Measurements from ENCODE around the gene EEA1. TPM values are rescaled to one million over a fixed set of nuclear protein-coding genes. Genes with fewer than 3 reads are reported as not detected.

EEA1 gene
- polyA plus RNA-seq, 1 donor from 2014 or later: 5.6 TPM

DNA sequence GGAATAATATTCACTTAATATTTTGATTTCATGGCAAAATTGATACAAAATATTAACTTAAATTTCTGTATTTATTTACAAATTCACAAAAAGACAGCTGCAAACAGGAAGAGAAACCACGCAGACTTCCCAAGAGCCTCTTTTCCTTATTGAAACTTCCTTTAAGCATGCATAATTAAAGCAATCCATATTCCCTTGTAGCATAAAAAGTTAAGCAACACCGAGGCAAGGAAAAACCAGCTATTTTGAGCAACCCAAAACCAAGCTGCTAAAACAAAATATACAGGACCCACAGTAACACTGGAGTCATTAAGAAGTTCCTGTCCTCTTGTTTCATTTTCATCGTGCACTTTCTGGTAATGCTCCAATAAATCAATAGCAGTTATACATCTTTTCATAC, 58.0 kb downstream of the EEA1 start:
- Histone ChIP-seq H3K4me2 (ENCODE audit: low read length) (no peak overlapping the region), H3K27ac (ENCODE audit: low read length) (no peak overlapping the region)

GRCh38 chr12:92866418-92866817, 62.7 kb downstream of the EEA1 start:
- H3F3A ChIP-seq (ENCODE audit: insufficient read depth, low read length, poor library complexity, severe bottlenecking): no peaks in the 10 kb centered on the region
- no peak overlapping the region for H2AFZ ChIP-seq (ENCODE audit: low read depth, low read length)
- H3K27ac ChIP-seq (ENCODE audit: low read length): no peak overlapping the region
- H3K27me3 ChIP-seq (ENCODE audit: insufficient read depth, low read depth, low read length): no peaks in the 10 kb centered on the region
- H3K36me3 ChIP-seq (ENCODE audit: insufficient read depth, low read length): no peaks in the 10 kb centered on the region
- H4K20me1 ChIP-seq (ENCODE audit: insufficient read depth): no peaks in the 10 kb centered on the region
- peaks cover 4% of the 10 kb centered on the region for H3K79me2 ChIP-seq (replicated peaks; ENCODE audit: insufficient read depth, low read length)
- no peak overlapping the region for H3K4me2 ChIP-seq (ENCODE audit: low read length)
- H3K4me3 ChIP-seq (ENCODE audit: low read length): no peak overlapping the region
- H3K9me3 ChIP-seq (ENCODE audit: low read length): no peaks in the 10 kb centered on the region
- TF ChIP-seq, protein P1, sequence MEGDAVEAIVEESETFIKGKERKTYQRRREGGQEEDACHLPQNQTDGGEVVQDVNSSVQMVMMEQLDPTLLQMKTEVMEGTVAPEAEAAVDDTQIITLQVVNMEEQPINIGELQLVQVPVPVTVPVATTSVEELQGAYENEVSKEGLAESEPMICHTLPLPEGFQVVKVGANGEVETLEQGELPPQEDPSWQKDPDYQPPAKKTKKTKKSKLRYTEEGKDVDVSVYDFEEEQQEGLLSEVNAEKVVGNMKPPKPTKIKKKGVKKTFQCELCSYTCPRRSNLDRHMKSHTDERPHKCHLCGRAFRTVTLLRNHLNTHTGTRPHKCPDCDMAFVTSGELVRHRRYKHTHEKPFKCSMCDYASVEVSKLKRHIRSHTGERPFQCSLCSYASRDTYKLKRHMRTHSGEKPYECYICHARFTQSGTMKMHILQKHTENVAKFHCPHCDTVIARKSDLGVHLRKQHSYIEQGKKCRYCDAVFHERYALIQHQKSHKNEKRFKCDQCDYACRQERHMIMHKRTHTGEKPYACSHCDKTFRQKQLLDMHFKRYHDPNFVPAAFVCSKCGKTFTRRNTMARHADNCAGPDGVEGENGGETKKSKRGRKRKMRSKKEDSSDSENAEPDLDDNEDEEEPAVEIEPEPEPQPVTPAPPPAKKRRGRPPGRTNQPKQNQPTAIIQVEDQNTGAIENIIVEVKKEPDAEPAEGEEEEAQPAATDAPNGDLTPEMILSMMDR (IDR thresholded peaks at IDR 0.05; ENCODE audit: poor library complexity, severe bottlenecking): no peak
- no peaks in the 10 kb centered on the region for H3K9me2 ChIP-seq (ENCODE audit: insufficient read depth, low read length)
- no peak overlapping the region for H3K9ac ChIP-seq (ENCODE audit: low read length)

More for the DNA sequence above, 58.0 kb downstream of the EEA1 start:
- H3K9me3 ChIP-seq (ENCODE audit: low read length): no peaks in the 10 kb centered on the region
- H3K79me2 ChIP-seq (replicated peaks; ENCODE audit: insufficient read depth, low read length): peaks cover 4% of the 10 kb centered on the region
- no peaks in the 10 kb centered on the region for H3K9me2 ChIP-seq (ENCODE audit: insufficient read depth, low read length)
- no peak overlapping the region for H2AFZ ChIP-seq (ENCODE audit: low read depth, low read length)
- H4K20me1 ChIP-seq (ENCODE audit: insufficient read depth): no peaks in the 10 kb centered on the region
- H3K9ac ChIP-seq (ENCODE audit: low read length): no peak overlapping the region
- TF ChIP-seq, protein P2, sequence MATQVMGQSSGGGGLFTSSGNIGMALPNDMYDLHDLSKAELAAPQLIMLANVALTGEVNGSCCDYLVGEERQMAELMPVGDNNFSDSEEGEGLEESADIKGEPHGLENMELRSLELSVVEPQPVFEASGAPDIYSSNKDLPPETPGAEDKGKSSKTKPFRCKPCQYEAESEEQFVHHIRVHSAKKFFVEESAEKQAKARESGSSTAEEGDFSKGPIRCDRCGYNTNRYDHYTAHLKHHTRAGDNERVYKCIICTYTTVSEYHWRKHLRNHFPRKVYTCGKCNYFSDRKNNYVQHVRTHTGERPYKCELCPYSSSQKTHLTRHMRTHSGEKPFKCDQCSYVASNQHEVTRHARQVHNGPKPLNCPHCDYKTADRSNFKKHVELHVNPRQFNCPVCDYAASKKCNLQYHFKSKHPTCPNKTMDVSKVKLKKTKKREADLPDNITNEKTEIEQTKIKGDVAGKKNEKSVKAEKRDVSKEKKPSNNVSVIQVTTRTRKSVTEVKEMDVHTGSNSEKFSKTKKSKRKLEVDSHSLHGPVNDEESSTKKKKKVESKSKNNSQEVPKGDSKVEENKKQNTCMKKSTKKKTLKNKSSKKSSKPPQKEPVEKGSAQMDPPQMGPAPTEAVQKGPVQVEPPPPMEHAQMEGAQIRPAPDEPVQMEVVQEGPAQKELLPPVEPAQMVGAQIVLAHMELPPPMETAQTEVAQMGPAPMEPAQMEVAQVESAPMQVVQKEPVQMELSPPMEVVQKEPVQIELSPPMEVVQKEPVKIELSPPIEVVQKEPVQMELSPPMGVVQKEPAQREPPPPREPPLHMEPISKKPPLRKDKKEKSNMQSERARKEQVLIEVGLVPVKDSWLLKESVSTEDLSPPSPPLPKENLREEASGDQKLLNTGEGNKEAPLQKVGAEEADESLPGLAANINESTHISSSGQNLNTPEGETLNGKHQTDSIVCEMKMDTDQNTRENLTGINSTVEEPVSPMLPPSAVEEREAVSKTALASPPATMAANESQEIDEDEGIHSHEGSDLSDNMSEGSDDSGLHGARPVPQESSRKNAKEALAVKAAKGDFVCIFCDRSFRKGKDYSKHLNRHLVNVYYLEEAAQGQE (IDR thresholded peaks at IDR 0.05; ENCODE audit: borderline replicate concordance): no peak
- H3K27me3 ChIP-seq (ENCODE audit: insufficient read depth, low read depth, low read length): no peaks in the 10 kb centered on the region
- no peak overlapping the region for H3K4me3 ChIP-seq (ENCODE audit: low read length)
- no peaks in the 10 kb centered on the region for H3F3A ChIP-seq (ENCODE audit: insufficient read depth, low read length, poor library complexity, severe bottlenecking)
- no peaks in the 10 kb centered on the region for H3K36me3 ChIP-seq (ENCODE audit: insufficient read depth, low read length)

GRCh38 chr12:92863251-92863650, 65.8 kb downstream of the EEA1 start:
- Histone ChIP-seq H3K79me2 (replicated peaks; ENCODE audit: insufficient read depth, low read length) (no peaks in the 10 kb centered on the region), H3K9ac (ENCODE audit: low read length) (no peak overlapping the region), H3K27ac (ENCODE audit: low read length) (no peak overlapping the region)

More at GRCh38 chr12:92863251-92863650, 65.8 kb downstream of the EEA1 start:
- no peaks in the 10 kb centered on the region for H3K27me3 ChIP-seq (ENCODE audit: insufficient read depth, low read depth, low read length)
- no peak overlapping the region for H3K4me2 ChIP-seq (ENCODE audit: low read length)
- no peaks in the 10 kb centered on the region for H3K9me2 ChIP-seq (ENCODE audit: insufficient read depth, low read length)
- H3K9me3 ChIP-seq (ENCODE audit: low read length): no peaks in the 10 kb centered on the region
- H3F3A ChIP-seq (ENCODE audit: insufficient read depth, low read length, poor library complexity, severe bottlenecking): no peaks in the 10 kb centered on the region
- H3K36me3 ChIP-seq (ENCODE audit: insufficient read depth, low read length): no peaks in the 10 kb centered on the region
- no peak overlapping the region for H3K4me3 ChIP-seq (ENCODE audit: low read length)
- no peaks in the 10 kb centered on the region for H4K20me1 ChIP-seq (ENCODE audit: insufficient read depth)
- no peak overlapping the region for H2AFZ ChIP-seq (ENCODE audit: low read depth, low read length)
- TF ChIP-seq EP300 (conservative IDR thresholded peaks at IDR 0.05; ENCODE audit: poor library complexity, severe bottlenecking): no peak
- no peak for TF ChIP-seq POLR2AphosphoS5 (IDR thresholded peaks at IDR 0.05)
- no peak for TF ChIP-seq TAF1 (IDR thresholded peaks at IDR 0.05; ENCODE audit: low read depth)
- TF ChIP-seq EZH2 (IDR thresholded peaks at IDR 0.05; ENCODE audit: borderline replicate concordance, insufficient read depth, low read length, poor library complexity, severe bottlenecking): no peak
- TF ChIP-seq, protein P1 (IDR thresholded peaks at IDR 0.05; ENCODE audit: poor library complexity, severe bottlenecking): no peak
- no peak for TF ChIP-seq MXI1 (conservative IDR thresholded peaks at IDR 0.05; ENCODE audit: poor library complexity, severe bottlenecking)
- no peak for TF ChIP-seq RAD21 (conservative IDR thresholded peaks at IDR 0.05)

Data from neural cell (in vitro differentiated cells).